PFSK-1 (cell line): ENCODE measurements around the gene EWSR1.

ENCODE experiments used
- FOXP2 ChIP-seq: optimal IDR thresholded peaks from 2 replicates; pipeline ENCODE3; 2011; ENCODE audit warnings: borderline replicate concordance, control low read depth, inconsistent platforms; ENCODE audit not compliant: insufficient read depth; ENCODE audit errors: extremely low read length, extremely low read depth
- POLR2AphosphoS5 ChIP-seq: IDR thresholded peaks from 2 replicates; pipeline ENCODE4 v1.6.1; 2012; ENCODE audit warnings: low read depth, mild to moderate bottlenecking, control low read depth, low read length, moderate library complexity
- SIN3A ChIP-seq: IDR thresholded peaks from 2 replicates; pipeline ENCODE4 v1.6.1; 2012; ENCODE audit warnings: mild to moderate bottlenecking, low read length, moderate library complexity, borderline replicate concordance; ENCODE audit not compliant: insufficient read depth
- TAF1 ChIP-seq: IDR thresholded peaks from 2 replicates; pipeline ENCODE4 v1.6.1; 2012; ENCODE audit warnings: low read length, control low read depth, borderline replicate concordance; ENCODE audit not compliant: insufficient read depth
- TF ChIP-seq, protein P1 (sequence below), 2 experiments: IDR thresholded peaks; 2 replicates each; pipeline versions ENCODE4 v1.6.1 to v1.8.0; 2011 to 2012; ENCODE audit warnings: low read depth in 2 of 2, low read length in 2 of 2, control low read depth in 1 of 2, inconsistent platforms in 1 of 2, mild to moderate bottlenecking in 1 of 2, moderate library complexity in 1 of 2; ENCODE audit not compliant: insufficient read depth in 1 of 2

DNA sequence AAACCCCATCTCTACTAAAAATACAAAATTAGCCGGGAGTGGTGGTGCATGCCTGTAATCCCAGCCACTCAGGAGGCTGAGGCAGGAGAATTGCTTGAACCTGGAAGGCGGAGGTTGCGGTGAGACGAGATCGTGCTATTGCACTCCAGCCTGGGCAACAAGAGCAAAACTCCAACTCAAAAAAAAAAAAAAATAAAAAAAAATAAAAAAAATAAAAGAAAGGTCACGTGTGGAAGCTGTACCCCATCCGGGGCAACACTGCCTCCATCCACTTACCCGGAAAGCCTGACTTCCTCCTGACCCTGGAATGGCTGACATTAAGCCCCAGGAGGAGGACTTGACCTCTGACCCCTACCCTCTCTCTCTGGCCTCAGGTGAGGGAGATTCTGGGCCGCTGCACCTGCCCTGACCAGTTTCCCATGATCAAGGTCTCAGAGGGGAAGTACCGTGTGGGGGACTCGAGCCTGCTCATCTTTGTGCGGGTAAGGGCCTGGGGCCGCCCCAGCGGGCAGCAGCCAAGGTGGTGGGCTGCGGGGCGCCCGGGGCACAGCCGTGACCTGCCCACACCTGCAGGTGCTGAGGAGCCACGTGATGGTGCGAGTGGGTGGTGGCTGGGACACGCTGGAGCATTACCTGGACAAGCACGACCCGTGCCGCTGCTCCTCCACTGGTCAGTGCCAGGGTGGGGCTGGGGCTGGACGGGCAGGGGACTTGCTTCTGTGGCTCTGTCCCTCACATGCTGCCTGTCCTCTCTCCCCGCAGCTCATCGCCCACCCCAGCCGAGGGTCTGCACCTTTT is 42.2 kb downstream of the EWSR1 start:
- no peak for TF ChIP-seq POLR2AphosphoS5
- TF ChIP-seq TAF1 = no peak
- TF ChIP-seq FOXP2 = no peak
- no peak for TF ChIP-seq SIN3A
- TF ChIP-seq, protein P1, sequence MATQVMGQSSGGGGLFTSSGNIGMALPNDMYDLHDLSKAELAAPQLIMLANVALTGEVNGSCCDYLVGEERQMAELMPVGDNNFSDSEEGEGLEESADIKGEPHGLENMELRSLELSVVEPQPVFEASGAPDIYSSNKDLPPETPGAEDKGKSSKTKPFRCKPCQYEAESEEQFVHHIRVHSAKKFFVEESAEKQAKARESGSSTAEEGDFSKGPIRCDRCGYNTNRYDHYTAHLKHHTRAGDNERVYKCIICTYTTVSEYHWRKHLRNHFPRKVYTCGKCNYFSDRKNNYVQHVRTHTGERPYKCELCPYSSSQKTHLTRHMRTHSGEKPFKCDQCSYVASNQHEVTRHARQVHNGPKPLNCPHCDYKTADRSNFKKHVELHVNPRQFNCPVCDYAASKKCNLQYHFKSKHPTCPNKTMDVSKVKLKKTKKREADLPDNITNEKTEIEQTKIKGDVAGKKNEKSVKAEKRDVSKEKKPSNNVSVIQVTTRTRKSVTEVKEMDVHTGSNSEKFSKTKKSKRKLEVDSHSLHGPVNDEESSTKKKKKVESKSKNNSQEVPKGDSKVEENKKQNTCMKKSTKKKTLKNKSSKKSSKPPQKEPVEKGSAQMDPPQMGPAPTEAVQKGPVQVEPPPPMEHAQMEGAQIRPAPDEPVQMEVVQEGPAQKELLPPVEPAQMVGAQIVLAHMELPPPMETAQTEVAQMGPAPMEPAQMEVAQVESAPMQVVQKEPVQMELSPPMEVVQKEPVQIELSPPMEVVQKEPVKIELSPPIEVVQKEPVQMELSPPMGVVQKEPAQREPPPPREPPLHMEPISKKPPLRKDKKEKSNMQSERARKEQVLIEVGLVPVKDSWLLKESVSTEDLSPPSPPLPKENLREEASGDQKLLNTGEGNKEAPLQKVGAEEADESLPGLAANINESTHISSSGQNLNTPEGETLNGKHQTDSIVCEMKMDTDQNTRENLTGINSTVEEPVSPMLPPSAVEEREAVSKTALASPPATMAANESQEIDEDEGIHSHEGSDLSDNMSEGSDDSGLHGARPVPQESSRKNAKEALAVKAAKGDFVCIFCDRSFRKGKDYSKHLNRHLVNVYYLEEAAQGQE (IDR thresholded peaks at IDR 0.05; ENCODE audit: insufficient read depth in 1 of 2, low read depth in 2 of 2, low read length in 2 of 2) = no peak
